Tibial artery (tissue), 4 donors: ENCODE measurements around the gene ERBB3.

Source experiments
- DNase-seq, 2 donors: peaks; one replicate each; pipeline ENCODE4 v3.0.0-alpha.2; 2019
- H3K27ac ChIP-seq, 2 donors: fragments of 200-600 bp; sonication (generic) in 1 of 2; 1 replicate in 1 of 2; 2 replicates in 1 of 2; pipeline ENCODE4 v1.5.1; 2018 to 2019; ENCODE audit warnings: mild to moderate bottlenecking in 1 of 2
- H3K27me3 ChIP-seq, 2 donors: fragments of 200-600 bp; sonication (generic) in 1 of 2; one replicate each; pipeline versions ENCODE4 v1.5.1 to v1.6.0; 2016 to 2019
- H3K36me3 ChIP-seq, 3 donors: fragments of 200-600 bp; sonication (generic) in 2 of 3; one replicate each; pipeline ENCODE4 v1.5.1; 2016 to 2019; ENCODE audit warnings: mild to moderate bottlenecking in 2 of 3
- H3K4me1 ChIP-seq, 4 donors: fragments of 200-600 bp; sonication (generic) in 2 of 4; 1 replicate in 3 of 4; 2 replicates in 1 of 4; pipeline ENCODE4 v1.5.1; 2016 to 2019
- H3K4me3 ChIP-seq, 2 donors: fragments of 200-600 bp; sonication (generic) in 1 of 2; 1 replicate in 1 of 2; 2 replicates in 1 of 2; pipeline ENCODE4 v1.5.1; 2018 to 2019; ENCODE audit warnings: mild to moderate bottlenecking in 2 of 2
- H3K9me3 ChIP-seq, 3 donors: fragments of 200-600 bp; sonication (generic) in 1 of 3; one replicate each; pipeline ENCODE4 v1.5.1; 2016 to 2019
- intact Hi-C: fragments of 100-400 bp; cut with DNase I; formaldehyde crosslinking; loops from one replicate; pipeline ENCODE4 v1.15.0; 2023; ENCODE audit warnings: low total_unique reads
- TF ChIP-seq, protein P1 (sequence below), 2 experiments: fragments of 200-600 bp in 1 of 2; fragments of 450-650 bp in 1 of 2; IDR thresholded peaks; one replicate each; pipeline ENCODE4 v1.5.1; 2017 to 2019; ENCODE audit warnings: antibody characterized with exemption in 2 of 2, mild to moderate bottlenecking in 1 of 2, moderate library complexity in 1 of 2

The ERBB3 gene

DNA sequence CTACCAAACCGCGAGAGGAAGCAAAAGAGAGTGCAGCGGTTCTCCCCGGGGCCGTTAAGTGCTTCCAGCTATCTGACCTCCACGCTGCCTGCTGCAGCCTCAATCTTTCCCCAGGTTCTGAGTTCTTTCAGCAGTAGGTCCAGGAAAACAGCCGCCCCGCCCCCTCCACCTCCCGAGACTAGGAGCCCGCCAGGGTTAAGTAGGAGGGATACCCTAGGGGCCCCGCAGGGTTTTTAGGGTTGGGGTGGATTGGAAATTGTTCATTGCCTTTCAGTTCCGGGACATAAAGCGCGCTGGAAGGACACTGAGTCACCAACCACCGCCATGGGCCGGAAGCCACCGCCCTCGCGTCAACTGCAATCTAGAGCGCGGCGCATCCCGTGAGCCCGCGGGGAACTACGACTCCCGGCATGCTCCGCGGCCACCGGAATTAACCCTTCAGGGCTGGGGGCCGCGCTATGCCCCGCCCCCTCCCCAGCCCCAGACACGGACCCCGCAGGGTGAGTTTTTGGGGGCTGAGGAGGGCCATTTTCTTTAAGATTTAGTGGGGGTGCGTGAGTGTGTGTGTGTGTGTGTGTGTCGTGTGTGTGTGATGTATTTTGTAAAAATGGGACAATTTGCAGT lies 72.3 kb downstream of the ERBB3 start, which contains the start of gene MYL6B:
Gene MYL6B, plus strand, starts transcription at position 456 of the 624 bp plus-strand sequence. CDS start 1,332 bp downstream, outside the sequence.
- Histone ChIP-seq H3K27me3 (no peaks in the 10 kb centered on the region), H3K4me1 (peaks cover 0 to 23% (median 18%) of the 10 kb centered on the region in 4 donors), H3K4me3 (peak within 1 kb of the TSS; percentile 58 to 59), H3K27ac (peak within 1 kb of the TSS; percentile 80 to 88), H3K36me3 (peaks cover 0 to 7% (median 0%) of the 10 kb centered on the region in 3 donors), H3K9me3 (no peaks in the 10 kb centered on the region)
- TF ChIP-seq, protein P1, sequence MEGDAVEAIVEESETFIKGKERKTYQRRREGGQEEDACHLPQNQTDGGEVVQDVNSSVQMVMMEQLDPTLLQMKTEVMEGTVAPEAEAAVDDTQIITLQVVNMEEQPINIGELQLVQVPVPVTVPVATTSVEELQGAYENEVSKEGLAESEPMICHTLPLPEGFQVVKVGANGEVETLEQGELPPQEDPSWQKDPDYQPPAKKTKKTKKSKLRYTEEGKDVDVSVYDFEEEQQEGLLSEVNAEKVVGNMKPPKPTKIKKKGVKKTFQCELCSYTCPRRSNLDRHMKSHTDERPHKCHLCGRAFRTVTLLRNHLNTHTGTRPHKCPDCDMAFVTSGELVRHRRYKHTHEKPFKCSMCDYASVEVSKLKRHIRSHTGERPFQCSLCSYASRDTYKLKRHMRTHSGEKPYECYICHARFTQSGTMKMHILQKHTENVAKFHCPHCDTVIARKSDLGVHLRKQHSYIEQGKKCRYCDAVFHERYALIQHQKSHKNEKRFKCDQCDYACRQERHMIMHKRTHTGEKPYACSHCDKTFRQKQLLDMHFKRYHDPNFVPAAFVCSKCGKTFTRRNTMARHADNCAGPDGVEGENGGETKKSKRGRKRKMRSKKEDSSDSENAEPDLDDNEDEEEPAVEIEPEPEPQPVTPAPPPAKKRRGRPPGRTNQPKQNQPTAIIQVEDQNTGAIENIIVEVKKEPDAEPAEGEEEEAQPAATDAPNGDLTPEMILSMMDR (IDR thresholded peaks at IDR 0.05): no peak
- DNase-seq: peak; percentile 94 to 96
- intact Hi-C loops: no loop called here
